T-helper 9 cell (primary cell): ENCODE measurements around the gene CCR5AS.

Experiments used
- DNase-seq: peaks from one replicate; pipeline ENCODE4 v3.0.0-alpha.2; 2020

CCR5AS gene

DNA sequence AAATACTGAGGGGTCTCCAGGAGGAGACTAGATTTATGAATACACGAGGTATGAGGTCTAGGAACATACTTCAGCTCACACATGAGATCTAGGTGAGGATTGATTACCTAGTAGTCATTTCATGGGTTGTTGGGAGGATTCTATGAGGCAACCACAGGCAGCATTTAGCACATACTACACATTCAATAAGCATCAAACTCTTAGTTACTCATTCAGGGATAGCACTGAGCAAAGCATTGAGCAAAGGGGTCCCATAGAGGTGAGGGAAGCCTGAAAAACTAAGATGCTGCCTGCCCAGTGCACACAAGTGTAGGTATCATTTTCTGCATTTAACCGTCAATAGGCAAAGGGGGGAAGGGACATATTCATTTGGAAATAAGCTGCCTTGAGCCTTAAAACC is 31.6 kb downstream of the CCR5AS start:
- DNase-seq: no peak

DNA sequence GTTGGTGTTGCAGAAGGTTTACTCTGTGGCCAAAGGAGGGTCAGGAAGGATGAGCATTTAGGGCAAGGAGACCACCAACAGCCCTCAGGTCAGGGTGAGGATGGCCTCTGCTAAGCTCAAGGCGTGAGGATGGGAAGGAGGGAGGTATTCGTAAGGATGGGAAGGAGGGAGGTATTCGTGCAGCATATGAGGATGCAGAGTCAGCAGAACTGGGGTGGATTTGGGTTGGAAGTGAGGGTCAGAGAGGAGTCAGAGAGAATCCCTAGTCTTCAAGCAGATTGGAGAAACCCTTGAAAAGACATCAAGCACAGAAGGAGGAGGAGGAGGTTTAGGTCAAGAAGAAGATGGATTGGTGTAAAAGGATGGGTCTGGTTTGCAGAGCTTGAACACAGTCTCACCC is 32.1 kb downstream of the CCR5AS start:
- DNase-seq: no peak

GRCh38 chr3:46372492-46373359 is 34.1 kb downstream of the CCR5AS start:
- no peak for DNase-seq

DNA sequence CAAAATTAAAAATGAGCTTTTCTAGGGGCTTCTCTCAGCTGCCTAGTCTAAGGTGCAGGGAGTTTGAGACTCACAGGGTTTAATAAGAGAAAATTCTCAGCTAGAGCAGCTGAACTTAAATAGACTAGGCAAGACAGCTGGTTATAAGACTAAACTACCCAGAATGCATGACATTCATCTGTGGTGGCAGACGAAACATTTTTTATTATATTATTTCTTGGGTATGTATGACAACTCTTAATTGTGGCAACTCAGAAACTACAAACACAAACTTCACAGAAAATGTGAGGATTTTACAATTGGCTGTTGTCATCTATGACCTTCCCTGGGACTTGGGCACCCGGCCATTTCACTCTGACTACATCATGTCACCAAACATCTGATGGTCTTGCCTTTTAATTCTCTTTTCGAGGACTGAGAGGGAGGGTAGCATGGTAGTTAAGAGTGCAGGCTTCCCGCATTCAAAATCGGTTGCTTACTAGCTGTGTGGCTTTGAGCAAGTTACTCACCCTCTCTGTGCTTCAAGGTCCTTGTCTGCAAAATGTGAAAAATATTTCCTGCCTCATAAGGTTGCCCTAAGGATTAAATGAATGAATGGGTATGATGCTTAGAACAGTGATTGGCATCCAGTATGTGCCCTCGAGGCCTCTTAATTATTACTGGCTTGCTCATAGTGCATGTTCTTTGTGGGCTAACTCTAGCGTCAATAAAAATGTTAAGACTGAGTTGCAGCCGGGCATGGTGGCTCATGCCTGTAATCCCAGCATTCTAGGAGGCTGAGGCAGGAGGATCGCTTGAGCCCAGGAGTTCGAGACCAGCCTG is 35.1 kb downstream of the CCR5AS start:
- no peak for DNase-seq

DNA sequence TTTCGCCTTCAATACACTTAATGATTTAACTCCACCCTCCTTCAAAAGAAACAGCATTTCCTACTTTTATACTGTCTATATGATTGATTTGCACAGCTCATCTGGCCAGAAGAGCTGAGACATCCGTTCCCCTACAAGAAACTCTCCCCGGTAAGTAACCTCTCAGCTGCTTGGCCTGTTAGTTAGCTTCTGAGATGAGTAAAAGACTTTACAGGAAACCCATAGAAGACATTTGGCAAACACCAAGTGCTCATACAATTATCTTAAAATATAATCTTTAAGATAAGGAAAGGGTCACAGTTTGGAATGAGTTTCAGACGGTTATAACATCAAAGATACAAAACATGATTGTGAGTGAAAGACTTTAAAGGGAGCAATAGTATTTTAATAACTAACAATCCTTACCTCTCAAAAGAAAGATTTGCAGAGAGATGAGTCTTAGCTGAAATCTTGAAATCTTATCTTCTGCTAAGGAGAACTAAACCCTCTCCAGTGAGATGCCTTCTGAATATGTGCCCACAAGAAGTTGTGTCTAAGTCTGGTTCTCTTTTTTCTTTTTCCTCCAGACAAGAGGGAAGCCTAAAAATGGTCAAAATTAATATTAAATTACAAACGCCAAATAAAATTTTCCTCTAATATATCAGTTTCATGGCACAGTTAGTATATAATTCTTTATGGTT is 35.9 kb downstream of the CCR5AS start, which contains the start of gene CCR5:
TSS of gene CCR5 (plus strand) at position 108 of the 680 bp plus-strand sequence. CDS start 1,957 bp downstream, outside the sequence.
- no peak for DNase-seq

GRCh38 chr3:46369675-46370132 is 37.2 kb downstream of the CCR5AS start:
- no peak for DNase-seq

- no peak for DNase-seq
These were observed 37.7 kb downstream of the CCR5AS start for GRCh38 chr3:46369151-46369550.

DNA sequence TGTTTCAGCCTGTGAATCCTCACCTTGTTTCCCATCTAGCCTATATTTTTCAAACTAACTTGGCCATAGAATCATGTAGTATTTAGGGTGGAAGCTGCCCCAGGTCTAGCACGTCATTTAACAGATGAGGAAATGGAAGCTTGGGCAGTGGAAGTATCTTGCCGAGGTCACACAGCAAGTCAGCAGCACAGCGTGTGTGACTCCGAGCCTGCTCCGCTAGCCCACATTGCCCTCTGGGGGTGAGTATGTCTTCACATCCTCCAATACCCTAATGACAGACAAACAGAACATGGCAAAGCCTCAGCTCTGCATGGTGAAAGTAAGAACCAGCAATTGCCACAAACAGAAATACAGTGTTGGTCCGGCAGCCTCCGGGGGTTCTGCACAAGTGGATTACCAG is 38.3 kb downstream of the CCR5AS start:
- peak; percentile 47 for DNase-seq

DNA sequence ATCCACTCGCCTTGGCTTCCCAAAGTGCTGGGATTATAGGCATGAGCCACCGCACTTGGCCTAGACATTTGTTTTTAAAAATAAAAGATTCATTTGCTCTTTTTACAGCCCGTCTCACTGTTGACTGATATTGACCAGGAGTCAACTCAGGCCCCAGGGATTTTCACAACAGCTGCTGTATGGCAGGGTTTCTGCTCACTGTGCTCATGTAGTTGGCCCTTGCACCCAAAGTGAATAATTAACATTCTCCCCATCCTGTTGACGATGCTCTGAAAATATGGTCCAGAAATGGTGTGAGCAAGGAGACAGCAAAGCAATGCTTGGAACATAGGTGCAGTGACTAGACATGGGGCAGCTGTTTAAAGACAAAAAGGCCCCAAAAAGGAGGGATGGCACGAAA is 39.1 kb downstream of the CCR5AS start:
- DNase-seq: no peak

GRCh38 chr3:46365737-46366524 is 40.9 kb downstream of the CCR5AS start:
- DNase-seq: no peak

DNA sequence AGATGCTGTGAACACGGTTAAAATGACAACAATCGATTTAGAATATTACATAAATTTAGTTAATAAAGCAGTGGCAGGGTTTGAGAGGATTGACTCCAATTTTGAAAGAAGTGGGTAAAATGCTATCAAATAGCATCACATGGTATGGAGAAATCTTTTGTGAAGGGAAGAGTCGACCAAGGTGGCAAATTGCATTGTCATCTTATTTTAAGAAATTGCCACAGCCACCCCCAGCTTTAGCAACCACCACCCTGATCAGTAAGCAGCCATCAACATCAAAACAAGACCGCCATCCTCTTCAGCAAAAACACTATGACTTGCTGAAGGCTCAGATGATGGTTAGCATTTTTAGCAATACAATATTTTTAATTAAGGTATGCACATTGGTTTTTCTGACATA is 41.8 kb downstream of the CCR5AS start:
- no peak for DNase-seq

- DNase-seq: no peak
These were observed 45.2 kb downstream of the CCR5AS start for GRCh38 chr3:46361408-46362283.

DNA sequence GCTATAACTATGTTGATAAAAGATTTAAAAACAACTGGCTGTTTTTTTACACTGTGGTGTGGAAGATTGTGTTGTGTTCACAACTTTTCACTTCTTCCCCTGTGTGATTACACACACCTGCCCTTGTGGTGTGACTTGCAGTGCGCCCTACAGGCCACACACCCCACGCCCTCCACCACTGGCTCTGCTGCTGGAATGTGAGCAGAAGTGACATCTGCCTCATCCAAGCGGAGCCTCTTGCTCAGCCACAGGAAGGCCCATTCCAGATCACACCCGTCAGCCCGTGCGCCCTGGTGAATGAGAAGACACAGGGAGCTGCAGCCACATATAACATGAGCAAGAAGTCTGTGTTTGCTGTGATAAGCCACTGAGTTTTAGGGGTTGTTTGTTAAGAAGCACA is 46.0 kb downstream of the CCR5AS start:
- DNase-seq: no peak

DNA sequence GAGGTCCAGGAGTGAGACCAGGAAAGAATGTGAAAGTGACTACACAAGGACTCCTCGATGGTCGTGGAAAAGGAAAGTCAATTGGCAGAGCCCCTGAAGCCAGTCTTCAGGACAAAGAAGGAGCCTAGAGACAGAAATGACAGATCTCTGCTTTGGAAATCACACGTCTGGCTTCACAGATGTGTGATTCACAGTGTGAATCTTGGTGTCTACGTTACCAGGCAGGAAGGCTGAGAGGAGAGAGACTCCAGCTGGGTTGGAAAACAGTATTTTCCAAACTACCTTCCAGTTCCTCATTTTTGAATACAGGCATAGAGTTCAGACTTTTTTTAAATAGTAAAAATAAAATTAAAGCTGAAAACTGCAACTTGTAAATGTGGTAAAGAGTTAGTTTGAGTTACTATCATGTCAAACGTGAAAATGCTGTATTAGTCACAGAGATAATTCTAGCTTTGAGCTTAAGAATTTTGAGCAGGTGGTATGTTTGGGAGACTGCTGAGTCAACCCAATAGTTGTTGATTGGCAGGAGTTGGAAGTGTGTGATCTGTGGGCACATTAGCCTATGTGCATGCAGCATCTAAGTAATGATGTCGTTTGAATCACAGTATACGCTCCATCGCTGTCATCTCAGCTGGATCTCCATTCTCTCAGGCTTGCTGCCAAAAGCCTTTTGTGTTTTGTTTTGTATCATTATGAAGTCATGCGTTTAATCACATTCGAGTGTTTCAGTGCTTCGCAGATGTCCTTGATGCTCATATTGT is 47.0 kb downstream of the CCR5AS start:
- DNase-seq: no peak

DNA sequence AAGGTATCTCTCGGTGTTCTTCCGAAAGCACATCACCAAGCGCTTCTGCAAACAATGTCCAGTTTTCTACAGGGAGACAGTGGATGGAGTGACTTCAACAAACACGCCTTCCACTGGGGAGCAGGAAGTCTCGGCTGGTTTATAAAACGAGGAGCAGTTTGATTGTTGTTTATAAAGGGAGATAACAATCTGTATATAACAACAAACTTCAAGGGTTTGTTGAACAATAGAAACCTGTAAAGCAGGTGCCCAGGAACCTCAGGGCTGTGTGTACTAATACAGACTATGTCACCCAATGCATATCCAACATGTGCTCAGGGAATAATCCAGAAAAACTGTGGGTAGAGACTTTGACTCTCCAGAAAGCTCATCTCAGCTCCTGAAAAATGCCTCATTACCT is 48.4 kb downstream of the CCR5AS start:
- no peak for DNase-seq

- DNase-seq: no peak
These were observed 50.0 kb downstream of the CCR5AS start for GRCh38 chr3:46356909-46357308.

- no peak for DNase-seq
These were observed 50.6 kb downstream of the CCR5AS start for GRCh38 chr3:46356276-46356675.

- DNase-seq: no peak
These were observed 51.9 kb downstream of the CCR5AS start for GRCh38 chr3:46354984-46355383.

GRCh38 chr3:46354478-46354877 is 52.4 kb downstream of the CCR5AS start:
- DNase-seq: no peak

GRCh38 chr3:46353647-46354410 is 53.0 kb downstream of the CCR5AS start, which contains the start of gene CCR2:
CCR2 (plus strand) TSS chr3:46354111; CDS start chr3:46357528, 3,417 bp downstream.
- no peak for DNase-seq
